Sigmoid colon (tissue), 7 donors: ENCODE results near the gene EP300. TPM values are rescaled to one million over a fixed set of nuclear protein-coding genes. Genes with fewer than 3 reads are reported as not detected.

ENCODE experiments used
- DNase-seq: peaks from one replicate; pipeline ENCODE4 v3.0.0-alpha.2; 2019
- H3K27ac ChIP-seq, 4 donors: fragments of 200-600 bp; sonication (generic); one replicate each; pipeline ENCODE4 v1.5.1; 2016 to 2019; ENCODE audit warnings: mild to moderate bottlenecking in 1 of 4
- H3K27me3 ChIP-seq, 3 donors: fragments of 200-600 bp; sonication (generic); one replicate each; pipeline ENCODE4 v1.5.1; 2019; ENCODE audit warnings: mild to moderate bottlenecking in 1 of 3
- H3K36me3 ChIP-seq, 4 donors: fragments of 200-600 bp; sonication (generic); one replicate each; pipeline ENCODE4 v1.5.1; 2016 to 2019
- H3K4me1 ChIP-seq, 4 donors: fragments of 200-600 bp; sonication (generic); one replicate each; pipeline ENCODE4 v1.5.1; 2017 to 2019
- H3K4me3 ChIP-seq, 4 donors: fragments of 200-600 bp; sonication (generic); one replicate each; pipeline ENCODE4 v1.5.1; 2017 to 2019; ENCODE audit warnings: mild to moderate bottlenecking in 2 of 4, moderate library complexity in 1 of 4
- H3K9me3 ChIP-seq, 4 donors: fragments of 200-600 bp in 3 of 4; sonication (generic) in 3 of 4; one replicate each; pipeline versions ENCODE4 v1.5.1 to v1.6.1; 2013 to 2019
- EP300 ChIP-seq, 4 donors: sonication (generic); formaldehyde crosslinking; IDR thresholded peaks; one replicate each; pipeline ENCODE4 v1.6.1; 2017; ENCODE audit warnings: antibody characterized with exemption in 4 of 4
- POLR2A ChIP-seq, 2 donors: fragments of 450-650 bp; IDR thresholded peaks; one replicate each; pipeline ENCODE4 v1.6.1; 2016; ENCODE audit warnings: antibody characterized with exemption in 2 of 2, mild to moderate bottlenecking in 2 of 2, moderate library complexity in 2 of 2
- POLR2AphosphoS5 ChIP-seq, 4 donors: sonication (generic); formaldehyde crosslinking; IDR thresholded peaks; one replicate each; pipeline ENCODE4 v1.6.1; 2017; ENCODE audit warnings: antibody characterized with exemption in 4 of 4
- WGBS, 2 donors: extraction: QIAGEN DNeasy Blood & Tissue Kit; methylation state at CpG; one replicate each; pipeline ENCODE4 v1.1.7; 2013; 5-methylcytosine and 5-hydroxymethylcytosine counted together
- intact Hi-C: fragments of 100-400 bp; cut with DNase I; formaldehyde crosslinking; loops from one replicate; pipeline ENCODE4 v1.15.1; 2023
- polyA plus RNA-seq, 3 donors: library from polyadenylated mRNA; stranded (reverse); fragments of 200-250 nt; gene quantifications; one replicate each; pipeline ENCODE4 v1.2.3, GENCODE V29; 2013
- total RNA-seq, 4 donors: library from RNA; depleted of rRNA; stranded (reverse); fragments of >200 nt; gene quantifications; one replicate each; pipeline ENCODE4 v1.1.0, GENCODE V29; 2016
- TF ChIP-seq, protein P1 (sequence below), 4 experiments: fragments of 450-650 bp in 3 of 4; fragments of 200-600 bp in 1 of 4; IDR thresholded peaks; one replicate each; pipeline ENCODE4 v1.5.1; 2016 to 2019; ENCODE audit warnings: antibody characterized with exemption in 4 of 4, mild to moderate bottlenecking in 3 of 4, moderate library complexity in 2 of 4
- donor health status: healthy with polysubstance abuse.
- donor health status: Bipolar disorder and iron deficiency.
- donor health status: healthy.

EP300 gene
- total and polyA plus RNA-seq, 7 donors = 6.0 to 109 (median 59.6) TPM

DNA sequence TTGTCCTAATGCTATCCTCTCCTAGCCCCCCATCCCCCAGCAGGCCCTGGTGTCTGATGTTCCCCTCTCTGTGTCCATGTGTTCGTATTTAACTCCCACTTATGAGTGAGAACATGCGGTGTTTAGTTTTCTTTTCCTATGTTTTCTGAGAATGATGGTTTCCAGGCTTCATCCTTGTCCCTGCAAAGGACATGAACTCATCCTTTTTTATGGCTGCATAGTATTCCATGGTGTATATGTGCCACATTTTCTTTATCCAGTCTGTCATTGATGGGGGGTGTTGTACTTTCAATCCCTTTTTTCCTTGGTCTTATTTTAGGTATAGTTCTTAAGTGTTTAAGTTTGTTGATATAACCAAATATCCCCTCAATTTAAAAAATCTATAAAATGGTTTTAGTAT is 23.9 kb downstream of the EP300 start:
- intact Hi-C loops = no loop called here
- Histone ChIP-seq H3K4me1 (peaks cover 0 to 45% (median 22%) of the 10 kb centered on the region in 4 donors), H3K27ac (no peak overlapping the region), H3K36me3 (peaks cover 0 to 53% (median 11%) of the 10 kb centered on the region in 4 donors), H3K27me3 (no peaks in the 10 kb centered on the region), H3K9me3 (no peaks in the 10 kb centered on the region), H3K4me3 (no peak overlapping the region)
- DNase-seq = no peak
- TF ChIP-seq POLR2AphosphoS5 (IDR thresholded peaks at IDR 0.05) (no peak), POLR2A (IDR thresholded peaks at IDR 0.05) (no peak), EP300 (IDR thresholded peaks at IDR 0.05) (no peak)
- TF ChIP-seq, protein P1, sequence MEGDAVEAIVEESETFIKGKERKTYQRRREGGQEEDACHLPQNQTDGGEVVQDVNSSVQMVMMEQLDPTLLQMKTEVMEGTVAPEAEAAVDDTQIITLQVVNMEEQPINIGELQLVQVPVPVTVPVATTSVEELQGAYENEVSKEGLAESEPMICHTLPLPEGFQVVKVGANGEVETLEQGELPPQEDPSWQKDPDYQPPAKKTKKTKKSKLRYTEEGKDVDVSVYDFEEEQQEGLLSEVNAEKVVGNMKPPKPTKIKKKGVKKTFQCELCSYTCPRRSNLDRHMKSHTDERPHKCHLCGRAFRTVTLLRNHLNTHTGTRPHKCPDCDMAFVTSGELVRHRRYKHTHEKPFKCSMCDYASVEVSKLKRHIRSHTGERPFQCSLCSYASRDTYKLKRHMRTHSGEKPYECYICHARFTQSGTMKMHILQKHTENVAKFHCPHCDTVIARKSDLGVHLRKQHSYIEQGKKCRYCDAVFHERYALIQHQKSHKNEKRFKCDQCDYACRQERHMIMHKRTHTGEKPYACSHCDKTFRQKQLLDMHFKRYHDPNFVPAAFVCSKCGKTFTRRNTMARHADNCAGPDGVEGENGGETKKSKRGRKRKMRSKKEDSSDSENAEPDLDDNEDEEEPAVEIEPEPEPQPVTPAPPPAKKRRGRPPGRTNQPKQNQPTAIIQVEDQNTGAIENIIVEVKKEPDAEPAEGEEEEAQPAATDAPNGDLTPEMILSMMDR (IDR thresholded peaks at IDR 0.05) = no peak
- 98 to 99% methylated on average over 2 of the region's 2 CpGs for WGBS, 2 donors

DNA sequence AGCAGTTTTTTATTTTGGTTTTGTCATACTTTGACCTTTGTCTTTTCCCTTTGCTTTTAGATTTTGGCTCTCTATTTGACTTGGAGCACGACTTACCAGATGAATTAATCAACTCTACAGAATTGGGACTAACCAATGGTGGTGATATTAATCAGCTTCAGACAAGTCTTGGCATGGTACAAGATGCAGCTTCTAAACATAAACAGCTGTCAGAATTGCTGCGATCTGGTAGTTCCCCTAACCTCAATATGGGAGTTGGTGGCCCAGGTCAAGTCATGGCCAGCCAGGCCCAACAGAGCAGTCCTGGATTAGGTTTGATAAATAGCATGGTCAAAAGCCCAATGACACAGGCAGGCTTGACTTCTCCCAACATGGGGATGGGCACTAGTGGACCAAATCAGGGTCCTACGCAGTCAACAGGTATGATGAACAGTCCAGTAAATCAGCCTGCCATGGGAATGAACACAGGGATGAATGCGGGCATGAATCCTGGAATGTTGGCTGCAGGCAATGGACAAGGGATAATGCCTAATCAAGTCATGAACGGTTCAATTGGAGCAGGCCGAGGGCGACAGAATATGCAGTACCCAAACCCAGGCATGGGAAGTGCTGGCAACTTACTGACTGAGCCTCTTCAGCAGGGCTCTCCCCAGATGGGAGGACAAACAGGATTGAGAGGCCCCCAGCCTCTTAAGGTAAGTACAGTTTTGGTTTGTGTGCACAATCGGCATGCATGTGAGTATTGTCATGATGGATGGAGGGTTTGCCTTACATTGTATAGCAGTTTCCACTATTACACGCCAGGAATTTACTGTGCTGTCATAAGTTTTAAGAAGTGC is 25.0 kb downstream of the EP300 start:
- no peak for TF ChIP-seq POLR2AphosphoS5 (IDR thresholded peaks at IDR 0.05)
- TF ChIP-seq, protein P1 (IDR thresholded peaks at IDR 0.05) = no peak
- TF ChIP-seq EP300 (IDR thresholded peaks at IDR 0.05) = no peak
- TF ChIP-seq POLR2A (IDR thresholded peaks at IDR 0.05) = no peak
- no peak for DNase-seq
- H3K9me3 ChIP-seq = no peaks in the 10 kb centered on the region
- H3K27ac ChIP-seq = no peak overlapping the region
- H3K27me3 ChIP-seq = no peaks in the 10 kb centered on the region
- WGBS, 2 donors = 91 to 93% methylated on average over 9 of the region's 9 CpGs
- H3K36me3 ChIP-seq = peaks cover 0 to 54% (median 11%) of the 10 kb centered on the region in 4 donors
- intact Hi-C loops = no loop called here
- no peak overlapping the region for H3K4me3 ChIP-seq
- peaks cover 0 to 45% (median 22%) of the 10 kb centered on the region in 4 donors for H3K4me1 ChIP-seq

DNA sequence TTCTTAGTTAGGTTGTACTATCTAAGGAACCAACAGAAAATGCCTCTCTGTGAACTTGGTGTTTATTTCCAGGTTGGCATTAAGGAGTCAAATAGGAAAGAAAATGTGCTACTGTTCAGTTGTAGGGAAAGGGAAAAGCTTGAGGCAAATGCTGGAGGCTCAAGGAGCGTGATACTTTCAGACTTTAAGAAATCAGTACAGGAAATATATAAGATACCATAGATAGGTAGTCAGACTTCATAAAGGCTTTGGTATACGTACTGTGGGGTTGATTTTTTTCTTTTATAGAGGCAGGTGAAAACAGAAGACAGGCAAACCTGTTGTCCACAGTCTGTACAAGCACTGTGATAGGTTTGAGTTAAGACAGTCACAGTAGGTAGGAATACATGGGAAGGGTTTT is 30.8 kb downstream of the EP300 start:
- Histone ChIP-seq H3K27ac (no peak overlapping the region), H3K9me3 (no peaks in the 10 kb centered on the region), H3K36me3 (peaks cover 12 to 63% (median 23%) of the 10 kb centered on the region in 4 donors), H3K4me3 (no peak overlapping the region), H3K4me1 (peaks cover 0 to 20% (median 3%) of the 10 kb centered on the region in 4 donors), H3K27me3 (no peaks in the 10 kb centered on the region)
- intact Hi-C loops = no loop called here
- no peak for TF ChIP-seq EP300 (IDR thresholded peaks at IDR 0.05)
- TF ChIP-seq POLR2A (IDR thresholded peaks at IDR 0.05) = no peak
- TF ChIP-seq, protein P1 (IDR thresholded peaks at IDR 0.05) = no peak
- no peak for DNase-seq
- 76 to 86% methylated on average over 2 of the region's 2 CpGs for WGBS, 2 donors

DNA sequence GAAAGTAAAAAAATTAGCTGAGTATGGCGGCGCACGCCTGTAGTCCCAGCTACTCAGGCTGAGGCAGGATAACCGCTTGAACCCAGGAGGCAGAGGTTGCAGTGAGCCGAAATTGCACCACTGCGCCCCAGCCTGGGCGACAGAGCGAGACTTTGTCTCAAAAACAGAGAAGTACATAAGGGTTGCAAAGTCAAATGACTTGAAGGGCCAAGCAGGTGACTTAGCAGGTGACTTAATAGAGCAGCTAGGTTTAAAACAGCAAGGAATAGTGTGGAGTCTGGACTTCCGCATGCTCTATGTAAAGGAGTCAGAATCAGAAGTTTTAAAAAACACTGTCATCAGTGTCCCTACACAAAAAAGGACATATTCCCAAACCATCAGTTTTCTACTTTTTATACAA is 31.7 kb downstream of the EP300 start:
- DNase-seq = no peak
- intact Hi-C loops = no loop called here
- no peak overlapping the region for H3K4me3 ChIP-seq
- peaks cover 12 to 64% (median 29%) of the 10 kb centered on the region in 4 donors for H3K36me3 ChIP-seq
- H3K9me3 ChIP-seq = no peaks in the 10 kb centered on the region
- TF ChIP-seq EP300 (IDR thresholded peaks at IDR 0.05) = no peak
- no peak for TF ChIP-seq POLR2A (IDR thresholded peaks at IDR 0.05)
- no peak for TF ChIP-seq POLR2AphosphoS5 (IDR thresholded peaks at IDR 0.05)
- TF ChIP-seq, protein P1 (IDR thresholded peaks at IDR 0.05) = no peak
- peaks cover 0 to 16% (median 3%) of the 10 kb centered on the region in 4 donors for H3K4me1 ChIP-seq
- 96 to 97% methylated on average over 9 of the region's 9 CpGs for WGBS, 2 donors
- H3K27me3 ChIP-seq = no peaks in the 10 kb centered on the region
- H3K27ac ChIP-seq = no peak overlapping the region
